GM19023 (cell line): ENCODE measurements around the gene PEX16.
"Not testable (repeated sequence)": the region's sequence is repeated elsewhere in the genome, so short reads cannot be mapped to it uniquely, and the experiment has no call there.

Experiments used
- ATAC-seq: cut with Tn5 transposase; IDR thresholded peaks from one replicate; pipeline ENCODE4 v1.9.1; 2021; ENCODE audit warnings: mild to moderate bottlenecking, moderate library complexity; ENCODE audit not compliant: unreplicated experiment

The PEX16 gene

DNA sequence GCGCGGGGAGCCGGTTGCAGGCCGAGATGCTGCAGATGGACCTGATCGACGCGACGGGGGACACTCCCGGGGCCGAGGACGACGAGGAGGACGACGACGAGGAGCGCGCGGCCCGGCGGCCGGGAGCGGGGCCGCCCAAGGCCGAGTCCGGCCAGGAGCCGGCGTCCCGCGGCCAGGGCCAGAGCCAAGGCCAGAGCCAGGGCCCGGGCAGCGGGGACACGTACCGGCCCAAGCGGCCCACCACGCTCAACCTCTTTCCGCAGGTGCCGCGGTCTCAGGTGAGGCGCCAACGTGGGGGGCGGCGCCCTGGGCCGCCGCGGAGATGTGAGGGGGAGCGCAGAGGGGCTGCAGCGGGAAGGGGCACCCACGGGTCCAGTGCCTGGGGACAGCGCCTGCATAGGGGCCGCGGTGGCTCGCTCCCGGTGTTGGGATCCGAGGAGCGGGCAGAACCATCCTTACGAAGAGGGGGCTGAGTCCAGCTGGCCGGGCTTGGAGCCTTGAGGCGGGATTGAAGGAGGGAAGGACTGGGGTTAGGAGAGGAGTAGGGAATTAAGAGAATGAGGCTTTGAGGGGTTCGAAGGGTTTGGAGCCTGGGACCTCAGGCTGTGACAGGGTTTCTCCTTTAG lies 17.4 kb downstream of the PEX16 start:
- ATAC-seq, result not testable (repeated sequence)

- peak; percentile 65 for ATAC-seq
These were observed 18.1 kb downstream of the PEX16 start for GRCh38 chr11:45899448-45900174.

- no peak for ATAC-seq
These were observed 18.6 kb downstream of the PEX16 start for GRCh38 chr11:45899086-45899447.

GRCh38 chr11:45897556-45897955 lies 20.1 kb downstream of the PEX16 start:
- no peak for ATAC-seq

- no peak for ATAC-seq
These were observed 21.2 kb downstream of the PEX16 start for GRCh38 chr11:45896422-45896984.

- ATAC-seq, result no peak
These were observed 22.0 kb downstream of the PEX16 start for GRCh38 chr11:45895553-45896259.

- ATAC-seq, result no peak
These were observed 23.0 kb downstream of the PEX16 start for GRCh38 chr11:45894555-45895247.

GRCh38 chr11:45892856-45893255 lies 24.8 kb downstream of the PEX16 start:
- no peak for ATAC-seq

- ATAC-seq, result no peak
These were observed 26.7 kb downstream of the PEX16 start for GRCh38 chr11:45890886-45891550.

GRCh38 chr11:45889966-45890365 lies 27.7 kb downstream of the PEX16 start:
- ATAC-seq, result no peak

- no peak for ATAC-seq
These were observed 28.1 kb downstream of the PEX16 start for GRCh38 chr11:45889555-45889954.

DNA sequence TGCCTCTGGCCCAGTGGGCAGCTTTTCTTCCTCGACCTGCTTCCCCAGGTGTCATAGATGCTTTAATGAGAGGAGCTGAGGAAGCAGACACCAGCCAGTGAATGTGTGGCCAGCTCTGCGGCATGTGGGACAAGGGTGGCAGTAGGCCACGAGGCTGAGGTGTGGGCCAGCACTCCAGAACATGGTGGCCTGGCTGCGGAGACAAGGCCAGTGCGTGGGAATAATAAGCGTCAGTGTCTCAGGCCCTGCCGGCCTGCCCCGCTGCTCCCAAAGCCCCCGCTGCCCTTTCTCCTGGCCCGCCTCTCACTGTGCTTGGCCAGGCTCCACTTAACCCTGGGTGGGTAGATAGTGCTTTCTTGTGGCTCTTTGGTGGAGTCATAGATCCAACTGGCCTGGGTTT lies 30.1 kb downstream of the PEX16 start:
- no peak for ATAC-seq

GRCh38 chr11:45886816-45887520 lies 30.7 kb downstream of the PEX16 start:
- ATAC-seq, result no peak

DNA sequence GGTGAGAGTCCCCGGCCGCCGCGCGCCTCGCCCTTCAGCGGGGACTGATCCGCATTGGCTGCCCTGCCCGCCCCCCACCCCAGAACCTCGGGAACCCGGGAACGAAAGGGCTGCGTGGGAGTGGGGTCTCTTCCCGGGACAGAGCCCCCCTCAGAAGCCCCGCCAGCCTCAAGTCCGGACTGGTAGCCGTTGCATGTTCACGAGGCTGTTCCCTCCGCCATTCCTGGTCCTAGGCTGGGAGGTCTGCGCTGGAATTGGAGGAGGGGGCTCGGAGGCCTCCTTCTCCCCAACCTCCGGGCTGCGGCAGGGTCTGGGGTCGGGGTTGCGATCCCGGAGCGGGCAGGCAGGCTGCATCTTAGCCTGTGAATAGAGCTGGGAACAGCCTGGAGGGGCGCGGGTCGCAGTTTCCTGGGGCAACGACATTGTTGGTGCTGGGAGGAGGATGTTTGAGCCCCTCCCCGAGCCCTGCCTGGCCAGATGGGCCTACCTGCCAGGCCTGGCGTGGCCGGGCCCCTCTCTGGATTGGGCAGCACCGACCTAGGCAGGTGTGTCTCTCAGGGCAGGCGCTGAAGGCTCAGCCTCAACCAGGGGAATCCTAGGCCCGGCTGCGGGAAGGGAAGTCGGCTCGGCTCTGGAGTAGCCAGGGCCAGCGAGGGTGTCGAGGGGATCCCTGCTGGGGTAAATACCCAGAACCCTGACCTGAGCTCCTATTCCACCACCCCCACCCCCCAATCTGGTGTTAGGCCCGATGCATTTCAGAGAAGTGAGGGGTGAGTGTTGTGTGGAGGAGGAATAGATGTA lies 31.6 kb downstream of the PEX16 start:
- ATAC-seq, result no peak

GRCh38 chr11:45885274-45885920 lies 32.3 kb downstream of the PEX16 start, which contains the start of gene MAPK8IP1:
TSS of gene MAPK8IP1 (plus strand) at chr11:45885651. CDS start at chr11:45885821, 170 bp downstream.
- peak; percentile 56 for ATAC-seq

DNA sequence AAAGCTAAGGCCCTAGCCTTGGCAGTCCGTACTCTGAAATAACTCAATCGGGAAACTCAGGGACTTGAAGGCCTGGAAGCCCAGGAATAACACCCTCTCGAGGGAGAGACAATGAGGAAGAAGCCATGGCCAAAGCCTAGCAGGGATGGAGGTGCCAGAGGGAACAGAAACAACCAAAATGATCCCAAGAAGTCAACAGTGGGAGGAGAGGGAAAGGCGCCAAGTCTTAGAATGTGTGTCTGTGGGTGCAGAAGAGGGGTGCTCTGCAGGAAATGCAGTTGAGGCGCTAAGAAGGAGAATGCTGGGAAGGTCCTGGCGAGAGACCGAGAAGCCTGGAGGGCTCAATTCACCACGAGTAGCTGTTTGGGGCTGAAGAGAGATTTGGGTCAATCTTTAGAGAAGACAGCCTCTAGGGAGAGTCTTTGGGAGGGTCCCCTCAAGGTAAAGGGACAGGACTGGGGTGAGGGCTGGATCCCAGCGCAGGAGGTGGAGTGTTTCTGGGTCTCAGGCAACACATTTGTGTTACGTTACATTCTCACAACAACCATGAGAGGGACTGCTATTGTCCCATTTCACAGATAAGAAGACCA lies 33.0 kb downstream of the PEX16 start:
- no peak for ATAC-seq

DNA sequence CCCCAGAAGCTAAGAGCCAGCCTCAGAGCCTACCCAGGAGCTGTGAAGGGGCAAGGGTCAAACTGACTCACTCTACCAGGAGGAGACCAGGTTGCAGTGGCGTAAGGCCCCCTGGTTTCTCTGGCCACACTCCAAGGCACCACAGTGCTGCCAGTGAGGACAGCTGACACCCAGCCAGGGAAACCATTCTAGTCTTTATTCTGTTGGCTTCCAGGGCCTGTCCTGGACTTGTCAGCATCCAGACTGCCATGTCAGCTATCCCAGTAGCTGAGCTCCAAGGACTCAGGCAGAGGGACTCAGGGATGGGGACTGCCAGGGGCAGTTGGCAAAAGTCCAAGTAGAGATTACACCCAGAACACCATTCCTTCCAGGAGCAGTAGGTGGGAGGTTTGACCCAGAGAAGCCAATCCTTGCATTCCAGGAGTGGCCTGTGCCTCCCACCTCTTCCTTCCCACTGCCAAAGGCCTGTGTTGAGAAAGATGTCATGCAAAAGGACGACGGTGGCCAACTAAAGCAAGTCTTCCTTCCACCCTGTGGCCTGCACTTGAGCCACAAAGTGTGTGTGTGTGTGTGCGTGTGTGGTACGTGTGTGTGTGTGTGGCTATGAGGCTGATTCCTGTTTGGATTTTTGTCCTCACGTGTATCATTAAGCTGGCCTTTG lies 35.8 kb downstream of the PEX16 start:
- ATAC-seq, result no peak
